DND-41 (cell line): ENCODE data around the gene FTO.

Source experiments
- EZH2 ChIP-seq: IDR thresholded peaks from 3 replicates; pipeline ENCODE4 v1.6.1; 2012; ENCODE audit warnings: borderline replicate concordance, low read depth, mild to moderate bottlenecking, moderate library complexity, low read length, inconsistent platforms; ENCODE audit not compliant: severe bottlenecking
- TF ChIP-seq, protein P1 (sequence below): IDR thresholded peaks from 2 replicates; pipeline ENCODE4 v1.5.1; 2012; ENCODE audit warnings: borderline replicate concordance, low read length, moderate library complexity, mild to moderate bottlenecking; ENCODE audit not compliant: poor library complexity, severe bottlenecking; ENCODE audit errors: extremely low read depth

- TF ChIP-seq, protein P1, sequence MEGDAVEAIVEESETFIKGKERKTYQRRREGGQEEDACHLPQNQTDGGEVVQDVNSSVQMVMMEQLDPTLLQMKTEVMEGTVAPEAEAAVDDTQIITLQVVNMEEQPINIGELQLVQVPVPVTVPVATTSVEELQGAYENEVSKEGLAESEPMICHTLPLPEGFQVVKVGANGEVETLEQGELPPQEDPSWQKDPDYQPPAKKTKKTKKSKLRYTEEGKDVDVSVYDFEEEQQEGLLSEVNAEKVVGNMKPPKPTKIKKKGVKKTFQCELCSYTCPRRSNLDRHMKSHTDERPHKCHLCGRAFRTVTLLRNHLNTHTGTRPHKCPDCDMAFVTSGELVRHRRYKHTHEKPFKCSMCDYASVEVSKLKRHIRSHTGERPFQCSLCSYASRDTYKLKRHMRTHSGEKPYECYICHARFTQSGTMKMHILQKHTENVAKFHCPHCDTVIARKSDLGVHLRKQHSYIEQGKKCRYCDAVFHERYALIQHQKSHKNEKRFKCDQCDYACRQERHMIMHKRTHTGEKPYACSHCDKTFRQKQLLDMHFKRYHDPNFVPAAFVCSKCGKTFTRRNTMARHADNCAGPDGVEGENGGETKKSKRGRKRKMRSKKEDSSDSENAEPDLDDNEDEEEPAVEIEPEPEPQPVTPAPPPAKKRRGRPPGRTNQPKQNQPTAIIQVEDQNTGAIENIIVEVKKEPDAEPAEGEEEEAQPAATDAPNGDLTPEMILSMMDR, result no peak
- no peak for TF ChIP-seq EZH2
Observed at GRCh38 chr16:54112451-54113206, 408.7 kb downstream of the FTO start.
